ENCODE data around the gene NUP62. TPM values are rescaled to one million over a fixed set of nuclear protein-coding genes. Genes with fewer than 3 reads are reported as not detected.

The NUP62 gene
- total and polyA plus RNA-seq, 2 of the 4 experiments (the other 2 are of a cell fraction) = 21.3 to 29.7 TPM

GRCh38 chr19:49866933-49867782 lies 62.1 kb downstream of the NUP62 start, which contains the start of gene PNKP (continued):
- TF ChIP-seq, protein P1, sequence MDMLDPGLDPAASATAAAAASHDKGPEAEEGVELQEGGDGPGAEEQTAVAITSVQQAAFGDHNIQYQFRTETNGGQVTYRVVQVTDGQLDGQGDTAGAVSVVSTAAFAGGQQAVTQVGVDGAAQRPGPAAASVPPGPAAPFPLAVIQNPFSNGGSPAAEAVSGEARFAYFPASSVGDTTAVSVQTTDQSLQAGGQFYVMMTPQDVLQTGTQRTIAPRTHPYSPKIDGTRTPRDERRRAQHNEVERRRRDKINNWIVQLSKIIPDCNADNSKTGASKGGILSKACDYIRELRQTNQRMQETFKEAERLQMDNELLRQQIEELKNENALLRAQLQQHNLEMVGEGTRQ (IDR thresholded peaks at IDR 0.05; ENCODE audit: low read depth, low read length) = peak; percentile 54; the same call in 1 of the 2 replicates

- Histone ChIP-seq H3K9ac (ENCODE audit: low read depth, low read length) (no peak overlapping the region), H4K91ac (ENCODE audit: insufficient read depth, low read depth, low read length) (no peak overlapping the region), H3K4ac (ENCODE audit: low read depth, low read length) (no peak overlapping the region), H2AK9ac (replicated peaks; ENCODE audit: low read depth, low read length, poor library complexity) (peak overlapping the region; percentile 6), H3K18ac (ENCODE audit: low read depth, low read length) (no peak overlapping the region), H2BK20ac (ENCODE audit: low read depth, low read length) (no peak overlapping the region), H2AFZ (replicated peaks; ENCODE audit: low read length, poor library complexity) (no peak overlapping the region), H3K36me3 (ENCODE audit: control insufficient read depth, insufficient read depth, low read length) (peaks cover 39% of the 10 kb centered on the region), H3K56ac (ENCODE audit: extremely low read depth, insufficient read depth, low read length) (no peak overlapping the region), H4K8ac (ENCODE audit: low read depth in 2 of 2, low read length in 2 of 2) (no peak overlapping the region), H4K5ac (ENCODE audit: low read depth, low read length) (no peak overlapping the region), H2BK15ac (ENCODE audit: low read depth, low read length) (no peak overlapping the region), H2BK120ac (ENCODE audit: low read depth, low read length) (no peak overlapping the region), H3K14ac (replicated peaks; ENCODE audit: low read depth, low read length) (no peak overlapping the region), H2BK5ac (ENCODE audit: low read depth, low read length, poor library complexity, severe bottlenecking) (no peak overlapping the region), H3K23ac (ENCODE audit: low read depth, low read length) (no peak overlapping the region), H3K4me1 (ENCODE audit: control insufficient read depth, insufficient read depth, low read length) (peaks cover 3% of the 10 kb centered on the region; the same call in 1 of the 2 replicates), H3K4me2 (ENCODE audit: low read depth, low read length) (no peak overlapping the region), H3K27ac (ENCODE audit: insufficient read depth, low read length) (no peak overlapping the region), H2AK5ac (ENCODE audit: low read depth, low read length) (no peak overlapping the region), H3K9me1 (ENCODE audit: insufficient read depth, low read length) (peaks cover 8% of the 10 kb centered on the region), H3K9me3 (ENCODE audit: control insufficient read depth, insufficient read depth, low read length) (no peaks in the 10 kb centered on the region), H4K20me1 (ENCODE audit: insufficient read depth, low read length) (peaks cover 20% of the 10 kb centered on the region), H3K4me3 (ENCODE audit: insufficient read depth, low read depth, low read length) (no peak overlapping the region), H3K79me1 (ENCODE audit: low read depth in 1 of 2, low read length in 2 of 2) (peaks cover 23 to 65% of the 10 kb centered on the region in 2 experiments), H3K27me3 (ENCODE audit: control insufficient read depth, insufficient read depth, low read length) (no peaks in the 10 kb centered on the region)
- in situ Hi-C loops (cut with MboI; ENCODE audit: low sequenced_read_pairs) (no loop called here), dilution Hi-C loops (cut with HindIII; ENCODE audit: low sequenced_read_pairs, unreplicated experiment) (no loop called here), intact Hi-C loops (cut with micrococcal nuclease) (no loop called here)
- ChIA-PET POLR2A (ENCODE audit: unreplicated experiment) (interaction anchor here (0.6 to 0.7 kb wide), 2 partner anchors 12 to 65 kb away, joined by 5 to 6 read pairs; no protein-coding TSS in a partner anchor), CTCF (interaction anchor here (0.5 kb wide), 1 partner anchor 12 kb away, joined by 3 read pairs; no protein-coding TSS in a partner anchor)
- WGBS, 2 experiments (ENCODE audit: extremely low coverage in 2 of 2, insufficient read length in 1 of 2) = 93% methylated on average over 3 of the region's 13 CpGs; no CpG with 5 or more reads in 1 of the 2 experiments
- no peak for DNase-seq
- ATAC-seq (ENCODE audit: low read depth) = no peak
- TF ChIP-seq RFX5 (IDR thresholded peaks at IDR 0.05; ENCODE audit: low read depth, low read length) (no peak), FOS (IDR thresholded peaks at IDR 0.05; ENCODE audit: low read depth, low read length) (no peak), MAFK (IDR thresholded peaks at IDR 0.05; ENCODE audit: low read depth, low read length) (no peak)
- BruUV-seq (replicated peaks) = no TSS peak
Observed at GRCh38 chr19:49864890-49865289, 64.4 kb downstream of the NUP62 start.
